ENCODE results near the gene FARSA. TPM values are rescaled to one million over a fixed set of nuclear protein-coding genes. Genes with fewer than 3 reads are reported as not detected.

Gene FARSA
- total RNA-seq, 1 donor from 2014 or later: 55.6 TPM

DNA sequence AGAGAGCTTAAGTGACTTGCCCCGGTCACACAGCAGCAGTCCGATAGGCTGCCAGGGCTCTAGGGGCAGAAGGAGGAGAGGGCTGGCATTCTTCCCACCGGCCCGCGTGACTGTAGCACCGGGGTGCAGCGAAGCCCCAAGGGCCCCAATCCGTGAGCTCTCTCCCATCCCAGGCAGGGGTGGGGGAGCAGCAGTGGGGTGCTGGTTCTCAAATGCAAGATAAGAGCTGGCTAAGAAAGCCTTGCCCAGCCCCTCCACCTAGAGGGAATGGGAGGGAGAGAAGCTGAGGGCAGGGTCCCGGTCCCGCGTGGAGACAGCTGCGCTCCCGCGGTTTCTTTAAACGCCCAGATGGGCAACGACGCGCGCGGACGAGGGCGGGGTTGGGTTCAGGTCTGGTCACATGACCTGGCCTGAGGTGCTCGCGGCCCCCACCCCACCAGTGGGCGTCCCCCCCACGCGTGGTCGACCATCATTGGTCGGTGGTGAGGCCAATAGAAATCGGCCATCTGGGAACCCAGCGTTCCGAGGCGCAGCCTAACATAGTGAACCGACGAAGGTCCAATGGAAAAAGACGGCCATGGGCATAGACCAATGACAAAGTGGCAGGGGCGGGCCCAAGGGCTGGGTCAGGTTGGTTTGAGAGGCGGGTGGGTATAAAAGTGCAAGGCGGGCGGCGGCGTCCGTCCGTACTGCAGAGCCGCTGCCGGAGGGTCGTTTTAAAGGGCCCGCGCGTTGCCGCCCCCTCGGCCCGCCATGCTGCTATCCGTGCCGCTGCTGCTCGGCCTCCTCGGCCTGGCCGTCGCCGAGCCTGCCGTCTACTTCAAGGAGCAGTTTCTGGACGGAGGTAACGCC lies 4.6 kb upstream of the FARSA start, which contains the start of gene CALR:
CALR (plus strand) TSS at position 683 of the 852 bp plus-strand sequence; CDS start at position 754, 71 bp downstream.
- Mint-ChIP-seq H3K36me3 (ENCODE audit: unreplicated experiment) (peaks cover 33% of the 10 kb centered on the region), H3K27ac (ENCODE audit: unreplicated experiment) (peak within 1 kb of the TSS; percentile 90), H3K27me3 (ENCODE audit: unreplicated experiment) (no peaks in the 10 kb centered on the region), H3K4me3 (ENCODE audit: unreplicated experiment) (peak within 1 kb of the TSS; percentile 90), H3K4me1 (ENCODE audit: unreplicated experiment) (peaks cover 33% of the 10 kb centered on the region), H3K9me3 (ENCODE audit: unreplicated experiment) (no peaks in the 10 kb centered on the region)
- DNase-seq (ENCODE audit: extremely low spot score, unreplicated experiment): peak; percentile 100
- TF ChIP-seq, protein P1, sequence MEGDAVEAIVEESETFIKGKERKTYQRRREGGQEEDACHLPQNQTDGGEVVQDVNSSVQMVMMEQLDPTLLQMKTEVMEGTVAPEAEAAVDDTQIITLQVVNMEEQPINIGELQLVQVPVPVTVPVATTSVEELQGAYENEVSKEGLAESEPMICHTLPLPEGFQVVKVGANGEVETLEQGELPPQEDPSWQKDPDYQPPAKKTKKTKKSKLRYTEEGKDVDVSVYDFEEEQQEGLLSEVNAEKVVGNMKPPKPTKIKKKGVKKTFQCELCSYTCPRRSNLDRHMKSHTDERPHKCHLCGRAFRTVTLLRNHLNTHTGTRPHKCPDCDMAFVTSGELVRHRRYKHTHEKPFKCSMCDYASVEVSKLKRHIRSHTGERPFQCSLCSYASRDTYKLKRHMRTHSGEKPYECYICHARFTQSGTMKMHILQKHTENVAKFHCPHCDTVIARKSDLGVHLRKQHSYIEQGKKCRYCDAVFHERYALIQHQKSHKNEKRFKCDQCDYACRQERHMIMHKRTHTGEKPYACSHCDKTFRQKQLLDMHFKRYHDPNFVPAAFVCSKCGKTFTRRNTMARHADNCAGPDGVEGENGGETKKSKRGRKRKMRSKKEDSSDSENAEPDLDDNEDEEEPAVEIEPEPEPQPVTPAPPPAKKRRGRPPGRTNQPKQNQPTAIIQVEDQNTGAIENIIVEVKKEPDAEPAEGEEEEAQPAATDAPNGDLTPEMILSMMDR (IDR thresholded peaks at IDR 0.05): no peak

DNA sequence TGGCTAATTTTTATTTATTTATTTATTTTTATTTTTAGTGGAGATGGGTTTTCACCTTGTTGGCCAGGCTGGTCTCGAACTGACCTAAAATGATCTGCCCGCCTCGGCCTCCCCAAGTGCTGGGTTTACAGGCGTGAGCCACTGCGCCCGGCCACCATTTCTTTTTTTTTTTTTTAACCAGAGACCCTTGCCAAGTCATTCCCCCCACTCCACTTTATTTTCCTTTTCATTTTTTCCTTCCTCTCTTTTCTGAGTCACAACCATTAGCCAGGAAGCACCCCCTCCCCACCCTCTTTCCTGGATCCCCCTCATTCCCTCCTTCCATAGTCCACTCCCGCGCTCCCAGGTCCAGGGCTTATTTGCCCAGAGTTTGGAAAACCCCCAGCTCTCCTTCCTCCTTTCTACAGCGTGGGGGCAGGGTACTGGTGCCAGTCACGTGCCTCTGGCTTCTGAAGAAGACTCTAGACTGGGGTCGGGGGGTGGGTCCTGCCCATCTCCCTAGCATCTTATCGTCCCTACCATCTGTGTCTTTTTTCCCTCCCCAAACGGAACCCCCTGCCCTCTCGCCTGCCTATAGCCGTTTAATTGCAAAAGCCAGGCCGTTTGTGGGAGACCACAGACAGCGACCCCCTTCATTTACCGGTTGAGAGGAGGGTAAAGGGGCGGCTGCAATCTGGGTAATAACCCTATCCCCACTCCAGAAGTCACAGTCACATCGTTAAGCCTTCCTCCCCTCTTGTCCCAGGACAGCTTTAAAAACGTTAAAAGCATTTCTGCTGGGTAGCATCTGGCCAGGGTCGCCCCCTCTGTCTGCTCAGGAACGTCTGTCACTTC lies 3.8 kb upstream of the FARSA start:
- H3K27me3 Mint-ChIP-seq (ENCODE audit: unreplicated experiment): no peaks in the 10 kb centered on the region
- H3K4me1 Mint-ChIP-seq (ENCODE audit: unreplicated experiment): peaks cover 41% of the 10 kb centered on the region
- H3K4me3 Mint-ChIP-seq (ENCODE audit: unreplicated experiment): peak overlapping the region; percentile 90
- H3K9me3 Mint-ChIP-seq (ENCODE audit: unreplicated experiment): no peaks in the 10 kb centered on the region
- peak overlapping the region; percentile 76 for H3K27ac Mint-ChIP-seq (ENCODE audit: unreplicated experiment)
- TF ChIP-seq, protein P1 (IDR thresholded peaks at IDR 0.05): no peak
- peaks cover 29% of the 10 kb centered on the region for H3K36me3 Mint-ChIP-seq (ENCODE audit: unreplicated experiment)
- no peak for DNase-seq (ENCODE audit: extremely low spot score, unreplicated experiment)

DNA sequence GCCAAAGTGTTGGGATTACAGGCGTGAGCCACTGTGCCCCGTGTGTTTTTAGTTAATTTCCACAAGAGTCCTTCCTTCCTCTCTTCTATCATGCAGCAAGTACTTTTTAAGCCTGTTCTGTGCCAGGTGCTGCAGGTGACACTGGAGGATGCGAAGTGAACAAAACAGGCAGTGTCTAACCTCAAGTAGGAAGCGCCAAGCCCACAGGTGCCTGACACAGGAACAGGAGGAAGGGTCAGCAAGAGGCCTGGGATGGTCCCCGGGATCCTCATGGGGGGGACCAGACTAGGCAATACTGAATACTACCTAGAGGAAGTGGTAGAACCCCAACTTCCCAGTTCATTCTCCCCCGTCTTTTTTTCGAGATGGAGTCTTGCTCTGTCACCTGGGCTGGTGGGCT lies 3.1 kb upstream of the FARSA start:
- no peak overlapping the region for H3K4me3 Mint-ChIP-seq (ENCODE audit: unreplicated experiment)
- TF ChIP-seq, protein P1 (IDR thresholded peaks at IDR 0.05): no peak

DNA sequence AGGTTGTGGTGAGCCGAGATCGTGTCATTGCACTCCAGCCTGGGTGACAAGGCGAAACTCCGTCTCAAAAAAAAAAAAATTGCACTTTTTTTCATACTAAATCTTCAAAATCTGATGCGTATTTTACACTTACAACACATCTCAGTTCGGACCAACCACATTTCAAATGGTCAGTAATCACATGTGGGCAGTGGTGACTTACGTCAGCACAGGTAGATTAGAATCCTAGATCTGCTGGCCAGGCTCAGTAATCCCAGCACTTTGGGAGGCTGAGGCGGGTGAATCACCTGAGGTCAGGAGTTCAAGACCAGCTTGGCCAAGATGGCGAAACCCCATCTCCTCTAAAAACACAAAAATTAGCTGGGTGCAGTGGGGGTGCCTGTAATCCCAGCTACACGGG lies 1.6 kb upstream of the FARSA start:
- peaks cover 34% of the 10 kb centered on the region for H3K4me1 Mint-ChIP-seq (ENCODE audit: unreplicated experiment)
- peaks cover 14% of the 10 kb centered on the region for H3K36me3 Mint-ChIP-seq (ENCODE audit: unreplicated experiment)
- H3K27me3 Mint-ChIP-seq (ENCODE audit: unreplicated experiment): no peaks in the 10 kb centered on the region
- no peak overlapping the region for H3K4me3 Mint-ChIP-seq (ENCODE audit: unreplicated experiment)
- TF ChIP-seq, protein P1 (IDR thresholded peaks at IDR 0.05): no peak
- DNase-seq (ENCODE audit: extremely low spot score, unreplicated experiment): no peak
- H3K27ac Mint-ChIP-seq (ENCODE audit: unreplicated experiment): no peak overlapping the region
- H3K9me3 Mint-ChIP-seq (ENCODE audit: unreplicated experiment): no peaks in the 10 kb centered on the region

More for the DNA sequence above, 3.1 kb upstream of the FARSA start:
- Mint-ChIP-seq H3K9me3 (ENCODE audit: unreplicated experiment) (no peaks in the 10 kb centered on the region), H3K4me1 (ENCODE audit: unreplicated experiment) (peaks cover 44% of the 10 kb centered on the region), H3K27me3 (ENCODE audit: unreplicated experiment) (no peaks in the 10 kb centered on the region), H3K27ac (ENCODE audit: unreplicated experiment) (no peak overlapping the region), H3K36me3 (ENCODE audit: unreplicated experiment) (peaks cover 24% of the 10 kb centered on the region)
- DNase-seq (ENCODE audit: extremely low spot score, unreplicated experiment): no peak

Data from osteocyte (in vitro differentiated cells).